GM18520 (cell line): ENCODE measurements around the gene BLID.

Source experiments
- ATAC-seq: cut with Tn5 transposase; IDR thresholded peaks from one replicate; pipeline ENCODE4 v1.9.1; 2021; ENCODE audit not compliant: unreplicated experiment

BLID gene

GRCh38 chr11:122085264-122085663 lies 30.8 kb downstream of the BLID start:
- no peak for ATAC-seq

GRCh38 chr11:122082205-122082604 lies 33.8 kb downstream of the BLID start:
- ATAC-seq = no peak

GRCh38 chr11:122081073-122081472 lies 34.9 kb downstream of the BLID start:
- no peak for ATAC-seq

GRCh38 chr11:122077459-122077858 lies 38.6 kb downstream of the BLID start:
- ATAC-seq = no peak

GRCh38 chr11:122076512-122077120 lies 39.4 kb downstream of the BLID start:
- ATAC-seq = no peak

- no peak for ATAC-seq
These were observed 41.0 kb downstream of the BLID start for GRCh38 chr11:122075016-122075415.

GRCh38 chr11:122074022-122074421 lies 42.0 kb downstream of the BLID start:
- ATAC-seq = no peak

- no peak for ATAC-seq
These were observed 44.3 kb downstream of the BLID start for GRCh38 chr11:122071709-122072202.

GRCh38 chr11:122069707-122070360 lies 46.2 kb downstream of the BLID start:
- ATAC-seq = no peak

GRCh38 chr11:122068837-122069236 lies 47.2 kb downstream of the BLID start:
- no peak for ATAC-seq

- no peak for ATAC-seq
These were observed 47.9 kb downstream of the BLID start for GRCh38 chr11:122068141-122068540.
